Measurements from ENCODE around the gene RNF130.

GRCh38 chr5:180043377-180043776 lies 28.2 kb downstream of the RNF130 start:
- no peak for TF ChIP-seq CTCF (CRISPR knock-in tag; IDR thresholded peaks at IDR 0.05)
- no peak for TF ChIP-seq ZBTB33 (CRISPR knock-in tag; IDR thresholded peaks at IDR 0.05)
- TF ChIP-seq MLLT10 (CRISPR knock-in tag; IDR thresholded peaks at IDR 0.05): no peak
- TF ChIP-seq DDIT3 (CRISPR knock-in tag; IDR thresholded peaks at IDR 0.05): no peak
- TF ChIP-seq DNMT1 (CRISPR knock-in tag; IDR thresholded peaks at IDR 0.05): no peak
- no peak for TF ChIP-seq GLI4 (CRISPR knock-in tag; IDR thresholded peaks at IDR 0.05; ENCODE audit: borderline replicate concordance)
- TF ChIP-seq SP4 (CRISPR knock-in tag; IDR thresholded peaks at IDR 0.05): no peak
- TF ChIP-seq ZNF274 (CRISPR knock-in tag; IDR thresholded peaks at IDR 0.05): no peak
